Chondrocyte (in vitro differentiated cells): ENCODE results near the gene HYAL3. TPM values are rescaled to one million over a fixed set of nuclear protein-coding genes. Genes with fewer than 3 reads are reported as not detected.
"Not testable (repeated sequence)": the region's sequence is repeated elsewhere in the genome, so short reads cannot be mapped to it uniquely, and the experiment has no call there.

Experiments used
- DNase-seq: peaks from one replicate; pipeline ENCODE4 v3.0.0; 2021; ENCODE audit warnings: mixed read lengths, low spot score
- H3K27ac Mint-ChIP-seq: one replicate; pipeline ENCODE4 v1.8.0; 2021; ENCODE audit warnings: mild to moderate bottlenecking, moderate library complexity, mixed read lengths; ENCODE audit not compliant: unreplicated experiment
- H3K27me3 Mint-ChIP-seq: 2 replicates; pipeline ENCODE4 v1.8.0; 2021; ENCODE audit warnings: low read depth, mixed read lengths
- H3K36me3 Mint-ChIP-seq: 2 replicates; pipeline ENCODE4 v1.8.0; 2021; ENCODE audit warnings: low read depth, mixed read lengths
- H3K4me1 Mint-ChIP-seq: 2 replicates; pipeline ENCODE4 v1.8.0; 2021; ENCODE audit warnings: low read depth, mild to moderate bottlenecking, mixed read lengths
- H3K4me3 Mint-ChIP-seq: one replicate; pipeline ENCODE4 v1.8.0; 2021; ENCODE audit warnings: mild to moderate bottlenecking, moderate library complexity, mixed read lengths; ENCODE audit not compliant: unreplicated experiment
- H3K9me3 Mint-ChIP-seq: 2 replicates; pipeline ENCODE4 v1.8.0; 2021; ENCODE audit warnings: low read depth, mixed read lengths
- CTCF ChIP-seq: fragments of 200-600 bp; sonication (generic); IDR thresholded peaks from 2 replicates; pipeline ENCODE4 v1.5.0; 2021; ENCODE audit warnings: antibody characterized with exemption, mild to moderate bottlenecking, moderate library complexity
- total RNA-seq: library from RNA; stranded (reverse); gene quantifications from 3 replicates; pipeline ENCODE4 v1.2.1, GENCODE V29; 2021

HYAL3 gene
- total RNA-seq, 1 donor from 2014 or later, result 5.4 TPM

- peaks cover 16% of the 10 kb centered on the region for H3K4me1 Mint-ChIP-seq
- no peak for TF ChIP-seq CTCF
- H3K9me3 Mint-ChIP-seq, result no peaks in the 10 kb centered on the region
- H3K27me3 Mint-ChIP-seq, result no peaks in the 10 kb centered on the region
- H3K36me3 Mint-ChIP-seq, result peaks cover 5% of the 10 kb centered on the region
- H3K4me3 Mint-ChIP-seq, result no peak overlapping the region
- DNase-seq, result no peak
- H3K27ac Mint-ChIP-seq, result no peak overlapping the region
Observed at GRCh38 chr3:50290161-50290641, 9.0 kb downstream of the HYAL3 start.

- Mint-ChIP-seq H3K4me3 (no peak overlapping the region), H3K9me3 (no peaks in the 10 kb centered on the region), H3K27me3 (no peaks in the 10 kb centered on the region), H3K27ac (no peak overlapping the region), H3K36me3 (peaks cover 5% of the 10 kb centered on the region), H3K4me1 (peaks cover 16% of the 10 kb centered on the region)
- DNase-seq, result no peak
- TF ChIP-seq CTCF, result no peak
Observed at GRCh38 chr3:50289130-50289529, 10.1 kb downstream of the HYAL3 start.

- TF ChIP-seq CTCF, result no peak
- Mint-ChIP-seq H3K4me1 (peaks cover 16% of the 10 kb centered on the region), H3K9me3 (no peaks in the 10 kb centered on the region), H3K27me3 (no peaks in the 10 kb centered on the region), H3K27ac (no peak overlapping the region), H3K4me3 (no peak overlapping the region), H3K36me3 (peaks cover 5% of the 10 kb centered on the region)
- DNase-seq, result no peak
Observed at GRCh38 chr3:50288387-50289007, 10.7 kb downstream of the HYAL3 start.

GRCh38 chr3:50287262-50287661, 11.9 kb downstream of the HYAL3 start:
- peaks cover 6% of the 10 kb centered on the region for H3K4me1 Mint-ChIP-seq
- peaks cover 5% of the 10 kb centered on the region for H3K36me3 Mint-ChIP-seq
- TF ChIP-seq CTCF, result no peak
- no peaks in the 10 kb centered on the region for H3K27me3 Mint-ChIP-seq
- no peak overlapping the region for H3K27ac Mint-ChIP-seq
- no peak for DNase-seq
- no peak overlapping the region for H3K4me3 Mint-ChIP-seq
- H3K9me3 Mint-ChIP-seq, result no peaks in the 10 kb centered on the region

GRCh38 chr3:50286322-50287227, 12.6 kb downstream of the HYAL3 start:
- H3K36me3 Mint-ChIP-seq, result peaks cover 5% of the 10 kb centered on the region
- H3K4me3 Mint-ChIP-seq, result no peak overlapping the region
- TF ChIP-seq CTCF, result no peak
- H3K4me1 Mint-ChIP-seq, result peaks cover 6% of the 10 kb centered on the region
- no peak for DNase-seq
- no peaks in the 10 kb centered on the region for H3K27me3 Mint-ChIP-seq
- H3K27ac Mint-ChIP-seq, result no peak overlapping the region
- no peaks in the 10 kb centered on the region for H3K9me3 Mint-ChIP-seq

- DNase-seq, H3K27ac Mint-ChIP-seq, H3K4me3 Mint-ChIP-seq, H3K9me3 Mint-ChIP-seq, H3K36me3 Mint-ChIP-seq, H3K27me3 Mint-ChIP-seq, H3K4me1 Mint-ChIP-seq: not testable (repeated sequence)
Observed at GRCh38 chr3:50284121-50284520, 15.1 kb downstream of the HYAL3 start.
